OCI-LY3 (cell line): ENCODE data around the gene NOS1AP.

Experiments used
- CTCF ChIP-seq: fragments of 200-600, 300-600 bp; sonication (generic); IDR thresholded peaks from 2 replicates; pipeline ENCODE4 v1.5.1; 2014; ENCODE audit warnings: antibody characterized with exemption, low read length, low read depth
- EZH2phosphoT487 ChIP-seq: fragments of 200-600 bp; shearing (Covaris generic); IDR thresholded peaks from 2 replicates; pipeline ENCODE4 v1.6.1; 2018; ENCODE audit warnings: antibody characterized with exemption, mixed run types, low read depth

DNA sequence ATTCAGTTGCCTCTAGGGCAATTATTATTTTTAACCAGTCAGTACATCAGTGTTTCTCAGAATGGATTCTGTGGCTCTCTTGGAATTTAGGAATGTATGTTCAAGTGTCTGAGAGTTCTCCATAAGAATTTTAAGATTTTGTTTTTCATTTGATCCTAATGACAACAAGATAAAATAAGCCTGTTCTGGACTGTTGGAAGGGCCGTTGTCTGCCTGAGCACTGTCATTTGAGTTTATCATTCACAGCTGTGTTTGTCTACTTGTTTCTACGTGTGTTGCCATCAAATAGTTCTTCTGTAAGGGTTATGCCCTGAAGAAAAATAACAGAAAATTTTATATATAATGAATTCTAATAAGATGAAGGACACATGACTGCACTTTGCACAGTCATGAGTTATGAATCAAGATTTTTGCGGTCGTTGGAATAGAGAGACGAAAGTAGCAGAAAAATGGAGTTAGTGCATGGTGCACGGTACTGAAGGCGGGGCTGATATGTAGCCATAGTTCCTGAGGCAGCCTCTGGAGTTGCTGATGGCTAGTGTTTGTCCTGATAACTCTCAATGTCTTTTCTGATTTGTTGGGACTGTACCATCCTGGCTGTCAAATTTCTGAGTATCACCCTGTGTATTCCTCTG, 92.5 kb downstream of the NOS1AP start:
- no peak for TF ChIP-seq CTCF
- no peak for TF ChIP-seq EZH2phosphoT487
